Subcutaneous adipose tissue (tissue), 4 donors: ENCODE data around the gene STAU1. TPM values are rescaled to one million over a fixed set of nuclear protein-coding genes. Genes with fewer than 3 reads are reported as not detected.

Experiments
- total RNA-seq, 4 donors: library from RNA; depleted of rRNA; stranded (reverse); fragments of >200 nt; gene quantifications; one replicate each; pipeline ENCODE4 v1.1.0, GENCODE V29; 2016
- TF ChIP-seq, protein P1 (sequence below): fragments of 450-650 bp; IDR thresholded peaks from one replicate; pipeline ENCODE4 v1.5.1; 2016; ENCODE audit warnings: low read depth, mild to moderate bottlenecking, control low read depth, antibody characterized with exemption, moderate library complexity

The STAU1 gene
- total RNA-seq, 4 donors from 2014 or later, result 70.4 to 89.7 (median 76.2) TPM

- TF ChIP-seq, protein P1, sequence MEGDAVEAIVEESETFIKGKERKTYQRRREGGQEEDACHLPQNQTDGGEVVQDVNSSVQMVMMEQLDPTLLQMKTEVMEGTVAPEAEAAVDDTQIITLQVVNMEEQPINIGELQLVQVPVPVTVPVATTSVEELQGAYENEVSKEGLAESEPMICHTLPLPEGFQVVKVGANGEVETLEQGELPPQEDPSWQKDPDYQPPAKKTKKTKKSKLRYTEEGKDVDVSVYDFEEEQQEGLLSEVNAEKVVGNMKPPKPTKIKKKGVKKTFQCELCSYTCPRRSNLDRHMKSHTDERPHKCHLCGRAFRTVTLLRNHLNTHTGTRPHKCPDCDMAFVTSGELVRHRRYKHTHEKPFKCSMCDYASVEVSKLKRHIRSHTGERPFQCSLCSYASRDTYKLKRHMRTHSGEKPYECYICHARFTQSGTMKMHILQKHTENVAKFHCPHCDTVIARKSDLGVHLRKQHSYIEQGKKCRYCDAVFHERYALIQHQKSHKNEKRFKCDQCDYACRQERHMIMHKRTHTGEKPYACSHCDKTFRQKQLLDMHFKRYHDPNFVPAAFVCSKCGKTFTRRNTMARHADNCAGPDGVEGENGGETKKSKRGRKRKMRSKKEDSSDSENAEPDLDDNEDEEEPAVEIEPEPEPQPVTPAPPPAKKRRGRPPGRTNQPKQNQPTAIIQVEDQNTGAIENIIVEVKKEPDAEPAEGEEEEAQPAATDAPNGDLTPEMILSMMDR, result no peak
Measured at GRCh38 chr20:49216991-49217578, 29.0 kb upstream of the STAU1 start.

GRCh38 chr20:49215232-49215631, 27.1 kb upstream of the STAU1 start:
- TF ChIP-seq, protein P1, result no peak

- TF ChIP-seq, protein P1, result no peak
Measured at GRCh38 chr20:49214571-49214970, 26.4 kb upstream of the STAU1 start.

- TF ChIP-seq, protein P1, result no peak
Measured at GRCh38 chr20:49210757-49211110, 22.6 kb upstream of the STAU1 start.

- TF ChIP-seq, protein P1, result no peak
Measured at GRCh38 chr20:49210101-49210756, 22.1 kb upstream of the STAU1 start.

DNA sequence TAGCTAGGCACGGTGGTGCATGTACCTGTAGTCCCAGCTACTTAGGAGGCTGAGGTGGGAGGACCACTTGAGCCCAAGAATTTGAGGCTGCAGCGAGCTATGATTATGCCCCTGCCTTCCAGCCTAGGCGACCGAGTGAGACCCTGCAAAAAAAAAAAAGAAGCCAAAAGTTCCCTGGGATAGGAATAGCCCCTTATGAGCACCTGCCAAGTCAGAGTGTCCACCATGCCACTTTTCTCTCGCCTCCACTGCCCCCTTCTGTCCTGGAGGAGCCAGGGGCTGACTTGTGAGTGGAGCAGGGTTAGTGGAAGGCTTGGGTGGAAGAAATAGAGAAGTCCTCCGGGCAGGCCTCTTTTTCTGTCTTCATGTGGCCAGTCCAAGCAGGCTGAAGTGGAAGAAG, 18.9 kb upstream of the STAU1 start:
- TF ChIP-seq, protein P1, result no peak

DNA sequence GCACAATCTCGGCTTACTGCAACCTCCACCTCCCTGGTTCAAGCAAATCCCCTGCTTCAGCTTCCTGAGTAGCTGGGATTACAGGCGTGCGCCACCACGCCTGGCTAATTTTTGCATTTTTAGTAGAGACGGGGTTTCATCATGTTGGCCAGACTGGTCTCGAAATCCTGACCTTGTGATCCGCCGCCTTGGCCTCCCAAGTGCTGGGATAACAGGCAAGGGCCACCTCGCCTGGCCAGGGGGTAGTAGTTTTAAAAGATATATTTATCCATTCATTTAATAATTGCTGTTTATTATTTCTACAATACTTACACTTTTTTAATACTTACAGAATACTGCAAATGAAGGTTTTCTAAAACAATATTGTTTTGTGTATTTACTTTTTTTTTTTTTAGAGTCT, 15.6 kb upstream of the STAU1 start:
- TF ChIP-seq, protein P1, result no peak
